Skeletal muscle tissue (tissue), 4 donors: Measurements from ENCODE around the gene JAKMIP3. TPM values are rescaled to one million over a fixed set of nuclear protein-coding genes. Genes with fewer than 3 reads are reported as not detected.

Experiments used
- H3K27ac ChIP-seq: one replicate; pipeline ENCODE4 v1.7.0; 2013; ENCODE audit warnings: mild to moderate bottlenecking, low read depth, low read length, inconsistent platforms
- H3K27me3 ChIP-seq, 3 donors: one replicate each; pipeline ENCODE4 v1.7.0; 2013; ENCODE audit warnings: low read length in 3 of 3; ENCODE audit not compliant: control insufficient read depth in 3 of 3, insufficient read depth in 3 of 3
- H3K36me3 ChIP-seq, 3 donors: one replicate each; pipeline ENCODE4 v1.7.0; 2013; ENCODE audit warnings: low read length in 3 of 3; ENCODE audit not compliant: control insufficient read depth in 3 of 3, insufficient read depth in 3 of 3
- H3K4me1 ChIP-seq, 3 donors: one replicate each; pipeline ENCODE4 v1.7.0; 2013; ENCODE audit warnings: low read length in 3 of 3, mild to moderate bottlenecking in 3 of 3; ENCODE audit not compliant: control insufficient read depth in 3 of 3, insufficient read depth in 3 of 3
- H3K4me3 ChIP-seq, 3 donors: one replicate each; pipeline ENCODE4 v1.7.0; 2013; ENCODE audit warnings: low read length in 3 of 3
- H3K9ac ChIP-seq, 3 donors: one replicate each; pipeline ENCODE4 v1.7.0; 2013; ENCODE audit warnings: low read length in 3 of 3, mild to moderate bottlenecking in 3 of 3, moderate library complexity in 2 of 3, low read depth in 1 of 3
- H3K9me3 ChIP-seq, 3 donors: one replicate each; pipeline ENCODE4 v1.7.0; 2013; ENCODE audit warnings: low read length in 3 of 3; ENCODE audit not compliant: control insufficient read depth in 3 of 3
- total RNA-seq: library from RNA; depleted of rRNA; stranded (reverse); fragments of >200 nt; gene quantifications from one replicate; pipeline ENCODE4 v1.2.3, GENCODE V29; 2014
- donor health status: Osteomylitis.

The JAKMIP3 gene
- total RNA-seq, 1 donor from 2014 or later: under 0.01 TPM

- no peaks in the 10 kb centered on the region for H3K36me3 ChIP-seq
- H3K4me1 ChIP-seq: peaks cover 0 to 4% (median 0%) of the 10 kb centered on the region in 3 donors
- no peak overlapping the region for H3K27ac ChIP-seq
- H3K9me3 ChIP-seq: no peaks in the 10 kb centered on the region
- H3K4me3 ChIP-seq: no peak overlapping the region
- peaks cover 0 to 3% (median 0%) of the 10 kb centered on the region in 3 donors for H3K27me3 ChIP-seq
- H3K9ac ChIP-seq: no peak overlapping the region
These were observed 30.5 kb downstream of the JAKMIP3 start for GRCh38 chr10:132096223-132096622.

GRCh38 chr10:132096863-132097478, 31.2 kb downstream of the JAKMIP3 start:
- H3K36me3 ChIP-seq: no peaks in the 10 kb centered on the region
- no peaks in the 10 kb centered on the region for H3K9me3 ChIP-seq
- no peak overlapping the region for H3K4me3 ChIP-seq
- peaks cover 0 to 3% (median 0%) of the 10 kb centered on the region in 3 donors for H3K27me3 ChIP-seq
- no peak overlapping the region for H3K9ac ChIP-seq
- H3K27ac ChIP-seq: no peak overlapping the region
- peaks cover 0 to 4% (median 0%) of the 10 kb centered on the region in 3 donors for H3K4me1 ChIP-seq

- H3K4me3 ChIP-seq: no peak overlapping the region
- H3K4me1 ChIP-seq: peaks cover 0 to 4% (median 0%) of the 10 kb centered on the region in 3 donors
- H3K27me3 ChIP-seq: peaks cover 0 to 3% (median 0%) of the 10 kb centered on the region in 3 donors
These were observed 32.0 kb downstream of the JAKMIP3 start for GRCh38 chr10:132097609-132098377.

GRCh38 chr10:132098539-132099388, 33.0 kb downstream of the JAKMIP3 start:
- H3K9ac ChIP-seq: no peak overlapping the region
- H3K4me3 ChIP-seq: no peak overlapping the region
- no peaks in the 10 kb centered on the region for H3K9me3 ChIP-seq
- no peak overlapping the region for H3K27ac ChIP-seq
- peaks cover 0 to 4% (median 0%) of the 10 kb centered on the region in 3 donors for H3K4me1 ChIP-seq
- peaks cover 0 to 3% (median 0%) of the 10 kb centered on the region in 3 donors for H3K27me3 ChIP-seq
- H3K36me3 ChIP-seq: no peaks in the 10 kb centered on the region

More at GRCh38 chr10:132097609-132098377, 32.0 kb downstream of the JAKMIP3 start:
- no peaks in the 10 kb centered on the region for H3K9me3 ChIP-seq
- no peak overlapping the region for H3K27ac ChIP-seq
- H3K9ac ChIP-seq: no peak overlapping the region
- no peaks in the 10 kb centered on the region for H3K36me3 ChIP-seq

- Histone ChIP-seq H3K9ac (no peak overlapping the region), H3K4me3 (no peak overlapping the region), H3K27me3 (peaks cover 0 to 3% (median 0%) of the 10 kb centered on the region in 3 donors), H3K27ac (no peak overlapping the region), H3K4me1 (peaks cover 0 to 4% (median 0%) of the 10 kb centered on the region in 3 donors), H3K9me3 (no peaks in the 10 kb centered on the region), H3K36me3 (no peaks in the 10 kb centered on the region)
These were observed 33.8 kb downstream of the JAKMIP3 start for GRCh38 chr10:132099389-132100090.

- H3K27ac ChIP-seq: no peak overlapping the region
- no peak overlapping the region for H3K9ac ChIP-seq
- H3K36me3 ChIP-seq: no peaks in the 10 kb centered on the region
- H3K27me3 ChIP-seq: peaks cover 0 to 3% (median 0%) of the 10 kb centered on the region in 3 donors
- no peak overlapping the region for H3K4me3 ChIP-seq
- peaks cover 0 to 4% (median 0%) of the 10 kb centered on the region in 3 donors for H3K4me1 ChIP-seq
- H3K9me3 ChIP-seq: no peaks in the 10 kb centered on the region
These were observed 34.3 kb downstream of the JAKMIP3 start for GRCh38 chr10:132100091-132100481.

GRCh38 chr10:132100556-132101349, 35.0 kb downstream of the JAKMIP3 start:
- H3K27me3 ChIP-seq: peaks cover 0 to 3% (median 0%) of the 10 kb centered on the region in 3 donors
- H3K4me1 ChIP-seq: peaks cover 0 to 3% (median 0%) of the 10 kb centered on the region in 3 donors
- H3K9ac ChIP-seq: no peak overlapping the region
- H3K36me3 ChIP-seq: no peaks in the 10 kb centered on the region
- no peaks in the 10 kb centered on the region for H3K9me3 ChIP-seq
- no peak overlapping the region for H3K27ac ChIP-seq
- no peak overlapping the region for H3K4me3 ChIP-seq

GRCh38 chr10:132101529-132101928, 35.8 kb downstream of the JAKMIP3 start:
- Histone ChIP-seq H3K36me3 (no peaks in the 10 kb centered on the region), H3K4me1 (no peaks in the 10 kb centered on the region), H3K27me3 (peaks cover 0 to 3% (median 0%) of the 10 kb centered on the region in 3 donors), H3K4me3 (no peak overlapping the region), H3K9me3 (no peaks in the 10 kb centered on the region), H3K9ac (no peak overlapping the region), H3K27ac (no peak overlapping the region)
